ENCODE results near the gene SEPTIN12. TPM values are rescaled to one million over a fixed set of nuclear protein-coding genes. Genes with fewer than 3 reads are reported as not detected.

Gene SEPTIN12
- polyA plus RNA-seq, 1 donor (not counting 4 experiments of a cell fraction or from before 2014, with no cell fraction given), result not detected

- Histone ChIP-seq H3K9ac (ENCODE audit: control insufficient read depth, extremely low read depth, insufficient read depth, low read length) (no peak overlapping the region), H3K4me3 (ENCODE audit: control insufficient read depth in 2 of 3, extremely low read depth in 1 of 3, insufficient read depth in 2 of 3, low read depth in 1 of 3, low read length in 3 of 3) (no peak overlapping the region), H3K36me3 (ENCODE audit: control insufficient read depth in 2 of 2, extremely low read depth in 1 of 2, insufficient read depth in 2 of 2, low read length in 2 of 2) (peaks cover 25 to 44% of the 10 kb centered on the region in 2 experiments), H3K4me2 (ENCODE audit: control insufficient read depth, extremely low read depth, insufficient read depth, low read depth, low read length) (no peak overlapping the region), H3K79me2 (ENCODE audit: control insufficient read depth, insufficient read depth, low read length) (peaks cover 5% of the 10 kb centered on the region), H4K20me1 (ENCODE audit: control insufficient read depth, extremely low read depth, insufficient read depth, low read length) (no peaks in the 10 kb centered on the region), H3K27me3 (ENCODE audit: control insufficient read depth, extremely low read depth, insufficient read depth, low read length) (no peaks in the 10 kb centered on the region), H3K27ac (ENCODE audit: control insufficient read depth, insufficient read depth, low read length) (no peak overlapping the region), H3K4me1 (ENCODE audit: control insufficient read depth, extremely low read depth, insufficient read depth, low read length) (no peaks in the 10 kb centered on the region), H3K9me3 (ENCODE audit: control insufficient read depth, low read depth, low read length) (peaks cover 1% of the 10 kb centered on the region), H3K9me1 (ENCODE audit: control insufficient read depth, extremely low read depth, insufficient read depth, low read length) (no peaks in the 10 kb centered on the region), H2AFZ (ENCODE audit: control insufficient read depth, low read length) (no peak overlapping the region)
- dilution Hi-C loops (cut with MboI; ENCODE audit: extremely low pct_ligation_motif_present, low sequenced_read_pairs), result no loop called here
- DNase-seq (ENCODE audit: low read depth, low spot score) (no peak), FAIRE-seq (no peak)
- no peak for TF ChIP-seq CTCF (optimal IDR thresholded peaks at IDR 0.05 in 1 of 3, IDR thresholded peaks at IDR 0.05 in 1 of 3, conservative IDR thresholded peaks at IDR 0.05 in 1 of 3; ENCODE audit: extremely low read depth in 1 of 3, insufficient read depth in 2 of 3, low read length in 3 of 3)
- TF ChIP-seq EZH2 (IDR thresholded peaks at IDR 0.05; ENCODE audit: low read length), result no peak
Measured at GRCh38 chr16:4760221-4760910, 27.8 kb downstream of the SEPTIN12 start.

GRCh38 chr16:4755687-4756086, 32.5 kb downstream of the SEPTIN12 start:
- Histone ChIP-seq H3K9me3 (ENCODE audit: control insufficient read depth, low read depth, low read length) (peaks cover 1% of the 10 kb centered on the region), H4K20me1 (ENCODE audit: control insufficient read depth, extremely low read depth, insufficient read depth, low read length) (no peaks in the 10 kb centered on the region), H3K36me3 (ENCODE audit: control insufficient read depth in 2 of 2, extremely low read depth in 1 of 2, insufficient read depth in 2 of 2, low read length in 2 of 2) (peaks cover 30 to 44% of the 10 kb centered on the region in 2 experiments), H3K4me2 (ENCODE audit: control insufficient read depth, extremely low read depth, insufficient read depth, low read depth, low read length) (no peak overlapping the region), H3K27ac (ENCODE audit: control insufficient read depth, insufficient read depth, low read length) (no peak overlapping the region), H3K27me3 (ENCODE audit: control insufficient read depth, extremely low read depth, insufficient read depth, low read length) (no peaks in the 10 kb centered on the region), H2AFZ (ENCODE audit: control insufficient read depth, low read length) (no peak overlapping the region), H3K4me3 (ENCODE audit: control insufficient read depth in 2 of 3, extremely low read depth in 1 of 3, insufficient read depth in 2 of 3, low read depth in 1 of 3, low read length in 3 of 3) (no peak overlapping the region), H3K4me1 (ENCODE audit: control insufficient read depth, extremely low read depth, insufficient read depth, low read length) (no peaks in the 10 kb centered on the region), H3K9ac (ENCODE audit: control insufficient read depth, extremely low read depth, insufficient read depth, low read length) (no peak overlapping the region), H3K9me1 (ENCODE audit: control insufficient read depth, extremely low read depth, insufficient read depth, low read length) (no peaks in the 10 kb centered on the region), H3K79me2 (ENCODE audit: control insufficient read depth, insufficient read depth, low read length) (no peaks in the 10 kb centered on the region)
- DNase-seq (ENCODE audit: low read depth, low spot score) (no peak), FAIRE-seq (no peak)
- dilution Hi-C loops (cut with MboI; ENCODE audit: extremely low pct_ligation_motif_present, low sequenced_read_pairs), result no loop called here
- no peak for TF ChIP-seq EZH2 (IDR thresholded peaks at IDR 0.05; ENCODE audit: low read length)
- no peak for TF ChIP-seq CTCF (optimal IDR thresholded peaks at IDR 0.05 in 1 of 3, IDR thresholded peaks at IDR 0.05 in 1 of 3, conservative IDR thresholded peaks at IDR 0.05 in 1 of 3; ENCODE audit: extremely low read depth in 1 of 3, insufficient read depth in 2 of 3, low read length in 3 of 3)

Data from keratinocyte (primary cell).